Measurements from ENCODE around the gene ITGA8.
"Not testable (repeated sequence)": the region's sequence is repeated elsewhere in the genome, so short reads cannot be mapped to it uniquely, and the experiment has no call there.

GRCh38 chr10:15557168-15557567, 162.6 kb downstream of the ITGA8 start:
- not testable (repeated sequence) for TF ChIP-seq POLR2A (IDR thresholded peaks at IDR 0.05; ENCODE audit: low read length); GATA1 (IDR thresholded peaks at IDR 0.05; ENCODE audit: low read depth, low read length)

Data from erythroblast (primary cell).